ENCODE data around the gene ZNF740.
A peak's percentile ranks its signal among the peaks of the same experiment; 100 is the strongest.
"Not testable (repeated sequence)": the region's sequence is repeated elsewhere in the genome, so short reads cannot be mapped to it uniquely, and the experiment has no call there.

The ZNF740 gene, protein sequence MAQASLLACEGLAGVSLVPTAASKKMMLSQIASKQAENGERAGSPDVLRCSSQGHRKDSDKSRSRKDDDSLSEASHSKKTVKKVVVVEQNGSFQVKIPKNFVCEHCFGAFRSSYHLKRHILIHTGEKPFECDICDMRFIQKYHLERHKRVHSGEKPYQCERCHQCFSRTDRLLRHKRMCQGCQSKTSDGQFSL

DNA sequence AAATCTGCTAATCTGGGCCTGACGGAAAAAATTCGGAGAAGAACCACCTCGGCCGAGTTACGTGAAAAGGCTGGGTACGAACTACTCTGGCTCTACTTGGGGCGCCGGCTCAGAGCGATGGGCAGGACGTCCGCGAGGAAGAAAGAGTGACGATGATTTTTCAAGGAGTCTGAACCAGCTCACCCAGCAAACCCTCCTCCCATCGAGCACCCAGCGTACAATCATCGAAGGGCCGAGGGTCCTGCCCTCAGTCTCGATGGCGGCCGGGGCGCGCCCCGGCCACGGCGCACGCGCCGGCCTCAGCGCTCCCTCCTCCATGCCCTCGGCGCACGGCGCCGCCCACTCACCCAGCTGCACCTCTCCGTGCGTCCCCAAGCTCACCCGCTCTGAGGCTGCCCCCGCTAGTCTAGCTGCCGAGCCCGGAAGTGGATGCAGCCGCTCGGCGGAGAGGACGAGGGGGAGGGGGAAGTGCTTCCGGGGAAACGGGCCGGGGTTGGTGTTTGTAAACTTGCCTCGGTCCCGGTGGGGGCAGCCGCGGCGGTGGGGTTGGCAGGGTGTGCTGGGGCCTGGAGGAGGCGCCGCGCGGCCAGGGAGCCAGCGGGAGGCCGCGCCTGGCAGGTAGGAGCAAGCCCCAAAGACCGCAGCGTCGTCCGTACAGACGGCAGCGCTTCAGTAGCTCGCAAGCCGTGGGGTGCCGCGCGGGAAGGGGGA is at the start of gene ZNF740, which contains the start of gene CSAD:
TSS of gene ZNF740 (plus strand) at position 503 of the 711 bp plus-strand sequence. CDS start 1,262 bp downstream, outside the sequence.
TSS of gene CSAD (minus strand) at position 706 of the 711 bp plus-strand sequence. CDS start 7,455 bp downstream, outside the sequence.
- peak; percentile 98 for DNase-seq

GRCh38 chr12:53131844-53132243 is 48.7 kb upstream of the ZNF740 start:
- no peak for DNase-seq

GRCh38 chr12:53133722-53134121 is 46.8 kb upstream of the ZNF740 start:
- no peak for DNase-seq

DNA sequence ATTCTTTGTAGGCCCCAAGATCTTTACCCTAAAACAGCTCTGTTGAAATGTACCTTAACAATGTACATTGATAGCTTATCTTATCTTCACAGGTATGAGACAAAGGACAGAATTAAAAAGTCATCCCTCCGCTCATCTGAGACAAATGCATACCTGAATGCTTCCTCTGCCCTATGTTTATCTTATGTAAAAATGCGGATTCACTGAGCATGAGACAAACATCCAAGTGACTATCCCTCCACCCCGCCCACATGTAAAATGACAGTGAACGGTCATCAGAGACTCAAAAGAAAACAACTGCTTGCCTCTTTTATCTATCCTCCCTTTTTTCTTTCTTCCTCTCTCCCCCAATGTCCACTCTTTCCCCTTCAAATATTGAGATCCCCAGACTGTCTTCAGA is 37.2 kb upstream of the ZNF740 start:
- DNase-seq = no peak

GRCh38 chr12:53145383-53146260 is 34.9 kb upstream of the ZNF740 start:
- no peak for DNase-seq

GRCh38 chr12:53147181-53147580 is 33.3 kb upstream of the ZNF740 start:
- DNase-seq = no peak

- DNase-seq = no peak
Observed at GRCh38 chr12:53147653-53148052, 32.9 kb upstream of the ZNF740 start.

DNA sequence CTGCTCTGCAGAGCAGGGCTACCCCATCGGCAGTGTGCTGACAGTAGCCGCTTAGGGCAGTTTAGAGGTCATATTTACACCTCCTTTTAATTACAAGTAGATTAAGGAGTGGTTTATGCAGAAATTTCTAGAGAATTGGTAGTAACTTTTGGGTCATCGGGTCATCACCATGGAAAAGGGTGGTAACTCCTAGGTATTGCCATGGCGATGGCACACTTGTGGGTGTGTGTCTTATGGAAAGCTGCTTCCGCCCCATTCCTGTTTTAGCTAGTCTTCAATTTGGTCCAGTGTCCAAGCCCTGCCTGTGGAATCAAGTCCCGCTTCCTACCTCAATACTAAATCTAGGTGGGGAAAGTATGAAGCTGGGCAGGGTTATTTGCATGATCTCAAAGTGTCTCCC is 29.5 kb upstream of the ZNF740 start:
- DNase-seq = no peak

DNA sequence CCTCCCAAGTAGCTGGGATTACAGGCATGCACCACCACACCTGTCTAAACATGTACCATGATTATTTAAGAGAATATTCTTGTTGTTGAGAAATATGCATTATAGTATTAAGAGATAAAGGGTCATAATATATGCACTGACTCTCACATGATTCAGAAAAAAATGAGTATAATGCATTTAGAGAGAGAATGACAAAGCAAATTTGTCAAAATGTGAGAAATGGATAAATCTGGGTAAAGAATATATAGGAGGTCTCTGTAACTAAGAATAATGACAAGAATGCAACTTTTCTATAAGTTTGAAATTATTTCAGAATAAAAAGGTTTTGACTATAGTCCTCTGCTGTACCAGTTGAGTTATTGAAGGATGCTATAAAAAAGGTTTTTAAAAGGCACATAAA is 28.1 kb upstream of the ZNF740 start:
- DNase-seq = no peak

DNA sequence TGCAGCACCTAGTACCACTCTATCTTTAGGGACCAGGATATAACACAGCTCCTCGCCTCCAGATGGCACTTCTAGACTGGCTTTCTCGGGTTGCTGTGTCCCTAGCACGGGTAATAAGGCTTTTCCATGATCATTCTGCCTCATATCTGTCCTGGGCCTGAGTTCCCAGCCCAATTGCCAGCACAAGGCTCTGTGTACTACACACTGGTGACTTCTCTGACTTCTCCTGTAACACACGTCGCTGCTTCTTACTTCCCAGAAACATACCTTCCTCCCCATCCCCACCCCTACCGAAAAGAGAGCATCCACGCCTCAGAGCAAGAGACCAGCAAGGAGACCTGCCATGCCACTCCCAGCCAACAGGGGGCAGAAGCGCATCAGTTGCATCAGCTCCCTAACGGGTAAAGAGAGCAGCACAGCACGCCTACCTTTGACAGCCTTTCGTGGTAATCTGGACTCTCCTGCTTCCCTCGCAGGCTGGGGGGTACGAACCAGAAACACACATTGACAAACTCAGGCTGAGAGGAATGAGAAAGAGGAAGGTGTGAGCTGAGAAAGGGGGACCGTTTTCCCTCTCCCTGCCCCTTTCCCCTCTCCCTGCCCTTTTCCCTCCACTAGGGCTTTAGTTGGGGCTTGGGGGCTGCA is 21.2 kb upstream of the ZNF740 start:
- DNase-seq = peak; percentile 70

- no peak for DNase-seq
Observed at GRCh38 chr12:53160000-53160399, 20.5 kb upstream of the ZNF740 start.

DNA sequence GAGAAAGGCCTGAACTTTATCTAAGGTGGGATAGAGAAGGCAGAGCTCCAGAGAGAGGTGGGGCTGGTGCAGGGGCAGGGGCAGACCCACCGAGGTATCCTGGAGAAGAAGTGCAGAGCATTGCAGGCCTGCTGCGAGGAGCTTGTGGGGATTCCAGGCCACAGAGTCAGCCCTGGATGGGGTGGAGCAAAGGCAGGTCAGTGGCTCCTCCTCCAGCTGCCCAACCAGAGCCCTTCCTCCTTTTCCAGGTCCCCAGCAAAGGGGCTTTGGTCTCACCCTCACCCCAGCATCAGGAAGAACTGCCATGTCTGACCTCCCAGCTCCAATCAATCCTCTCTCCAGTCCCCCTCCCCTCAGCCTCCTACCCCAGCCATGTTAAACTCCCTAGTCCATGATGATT is 19.8 kb upstream of the ZNF740 start:
- no peak for DNase-seq

GRCh38 chr12:53161119-53161911 is 19.2 kb upstream of the ZNF740 start:
- no peak for DNase-seq

- DNase-seq = not testable (repeated sequence)
Observed at GRCh38 chr12:53163008-53163407, 17.5 kb upstream of the ZNF740 start.

DNA sequence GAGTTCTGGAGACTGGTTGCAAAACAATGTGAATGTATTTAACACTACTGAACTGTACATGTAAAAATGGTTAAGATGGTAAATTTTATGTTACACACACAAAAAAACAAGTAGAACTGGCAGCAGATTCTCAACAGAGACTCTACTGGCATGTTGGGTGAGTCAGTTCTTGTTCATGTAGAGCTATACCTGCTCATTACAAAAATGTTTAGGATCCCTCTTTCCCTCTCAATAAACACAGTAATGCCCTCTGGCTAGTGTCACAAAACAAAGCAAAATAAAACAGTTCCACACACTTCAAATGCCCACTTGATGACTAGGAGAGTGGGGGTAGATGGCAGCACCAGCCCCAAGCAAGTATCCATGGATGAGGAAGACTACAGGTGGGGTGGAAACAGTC is 13.7 kb upstream of the ZNF740 start:
- no peak for DNase-seq

- no peak for DNase-seq
Observed at GRCh38 chr12:53169644-53170043, 10.9 kb upstream of the ZNF740 start.

- DNase-seq = peak; percentile 17
Observed at GRCh38 chr12:53170215-53170614, 10.3 kb upstream of the ZNF740 start.

DNA sequence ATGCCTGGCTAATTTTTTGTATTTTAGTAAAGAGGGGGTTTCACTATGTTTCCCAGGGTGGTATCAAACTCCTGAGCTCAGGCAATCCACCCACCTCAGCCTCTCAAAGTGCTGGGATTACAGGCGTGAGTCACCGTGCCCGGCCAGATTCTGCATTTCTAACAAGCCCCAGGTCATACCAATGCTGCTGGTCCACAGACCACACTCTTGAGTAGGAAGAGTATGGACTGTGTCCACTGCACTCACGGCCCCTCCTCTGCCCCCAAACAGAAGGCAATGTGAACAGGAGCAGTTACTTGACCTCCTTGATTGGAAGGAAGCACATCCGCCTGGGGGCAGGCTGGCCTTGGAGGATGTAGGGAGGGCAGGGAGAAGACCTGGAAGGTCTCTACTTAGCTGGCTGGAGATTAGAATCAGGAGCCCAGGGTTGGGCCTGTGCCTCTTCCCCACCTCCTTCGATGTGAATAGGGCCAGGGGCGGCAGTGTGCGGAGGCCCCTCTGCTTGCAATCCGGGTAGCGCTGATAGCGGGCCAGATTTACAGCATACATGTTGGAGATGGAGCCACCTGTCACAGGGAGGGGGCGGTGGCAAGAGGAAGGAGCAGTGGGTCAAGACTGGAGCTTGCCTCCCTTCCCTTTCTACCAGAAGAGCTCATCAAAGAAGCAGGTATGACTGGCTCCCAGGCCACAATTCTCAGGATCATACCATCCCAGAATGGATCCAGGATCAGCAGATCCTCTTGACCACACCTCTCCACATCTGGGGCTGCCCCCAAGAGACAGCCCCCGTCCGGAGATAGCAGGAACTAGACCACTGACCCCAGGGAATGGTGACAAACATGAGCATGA is 9.4 kb upstream of the ZNF740 start:
- no peak for DNase-seq

DNA sequence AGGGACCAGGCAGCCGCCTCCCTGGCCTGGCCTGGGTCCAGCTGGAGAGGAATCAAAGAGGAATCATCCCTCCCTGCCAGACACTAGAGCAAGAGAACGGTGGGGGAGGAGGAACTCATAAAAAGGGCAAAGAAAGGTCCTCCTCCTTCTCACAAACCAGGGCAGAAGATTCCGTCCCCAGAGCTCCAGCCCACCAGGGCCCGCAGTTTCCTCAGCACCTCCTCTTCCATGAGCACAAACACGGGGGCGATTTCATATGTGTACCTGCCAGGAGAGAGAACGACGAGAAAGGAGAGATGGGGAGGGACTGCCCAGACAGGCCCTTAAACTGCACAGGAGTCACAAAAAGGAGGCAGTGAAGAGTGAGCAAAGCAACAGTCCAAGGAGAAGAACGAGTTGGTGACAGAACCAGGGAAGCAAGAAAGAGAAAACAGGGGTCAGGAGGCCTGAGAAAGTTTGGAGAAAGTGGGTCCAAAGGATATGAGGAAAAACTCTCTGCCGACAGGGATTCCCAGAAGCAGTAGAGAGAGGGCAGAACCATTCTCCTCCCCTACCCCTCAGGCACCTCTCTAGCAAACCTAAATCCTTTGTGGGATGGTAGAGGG is 8.7 kb upstream of the ZNF740 start:
- DNase-seq = peak; percentile 73

DNA sequence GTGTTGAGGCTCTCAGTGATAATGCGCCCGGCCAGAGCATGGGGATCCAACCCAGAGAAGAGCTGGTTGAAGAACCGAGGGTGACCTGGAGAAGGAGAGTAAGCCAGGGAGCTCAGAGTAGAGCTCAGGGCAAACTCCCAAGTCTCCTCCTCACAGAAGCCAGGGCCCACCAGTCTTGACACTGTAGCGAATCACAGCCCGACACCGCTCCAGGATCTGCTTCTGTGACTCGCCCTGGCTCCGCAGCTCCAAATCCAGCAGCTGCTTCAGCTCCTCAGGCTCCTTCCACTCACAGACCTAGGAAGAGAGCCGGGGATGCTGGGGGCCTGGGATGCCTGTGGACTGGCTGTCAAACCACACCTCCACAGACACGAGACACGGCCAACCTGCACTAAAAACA is 8.2 kb upstream of the ZNF740 start:
- no peak for DNase-seq
